Sigmoid colon (tissue), 7 donors: Measurements from ENCODE around the gene C18orf63. TPM values are rescaled to one million over a fixed set of nuclear protein-coding genes. Genes with fewer than 3 reads are reported as not detected.
A peak's percentile ranks its signal among the peaks of the same experiment; 100 is the strongest.

Source experiments
- DNase-seq: peaks from one replicate; pipeline ENCODE4 v3.0.0-alpha.2; 2019
- H3K27ac ChIP-seq, 4 donors: fragments of 200-600 bp; sonication (generic); one replicate each; pipeline ENCODE4 v1.5.1; 2016 to 2019; ENCODE audit warnings: mild to moderate bottlenecking in 1 of 4
- H3K27me3 ChIP-seq, 3 donors: fragments of 200-600 bp; sonication (generic); one replicate each; pipeline ENCODE4 v1.5.1; 2019; ENCODE audit warnings: mild to moderate bottlenecking in 1 of 3
- H3K36me3 ChIP-seq, 4 donors: fragments of 200-600 bp; sonication (generic); one replicate each; pipeline ENCODE4 v1.5.1; 2016 to 2019
- H3K4me1 ChIP-seq, 4 donors: fragments of 200-600 bp; sonication (generic); one replicate each; pipeline ENCODE4 v1.5.1; 2017 to 2019
- H3K4me3 ChIP-seq, 4 donors: fragments of 200-600 bp; sonication (generic); one replicate each; pipeline ENCODE4 v1.5.1; 2017 to 2019; ENCODE audit warnings: mild to moderate bottlenecking in 2 of 4, moderate library complexity in 1 of 4
- H3K9me3 ChIP-seq, 4 donors: fragments of 200-600 bp in 3 of 4; sonication (generic) in 3 of 4; one replicate each; pipeline versions ENCODE4 v1.5.1 to v1.6.1; 2013 to 2019
- CTCF ChIP-seq, 4 experiments: fragments of 450-650 bp in 3 of 4; fragments of 200-600 bp in 1 of 4; IDR thresholded peaks; one replicate each; pipeline ENCODE4 v1.5.1; 2016 to 2019; ENCODE audit warnings: antibody characterized with exemption in 4 of 4, mild to moderate bottlenecking in 3 of 4, moderate library complexity in 2 of 4
- EP300 ChIP-seq, 4 donors: sonication (generic); formaldehyde crosslinking; IDR thresholded peaks; one replicate each; pipeline ENCODE4 v1.6.1; 2017; ENCODE audit warnings: antibody characterized with exemption in 4 of 4
- POLR2A ChIP-seq, 2 donors: fragments of 450-650 bp; IDR thresholded peaks; one replicate each; pipeline ENCODE4 v1.6.1; 2016; ENCODE audit warnings: antibody characterized with exemption in 2 of 2, mild to moderate bottlenecking in 2 of 2, moderate library complexity in 2 of 2
- POLR2AphosphoS5 ChIP-seq, 4 donors: sonication (generic); formaldehyde crosslinking; IDR thresholded peaks; one replicate each; pipeline ENCODE4 v1.6.1; 2017; ENCODE audit warnings: antibody characterized with exemption in 4 of 4
- WGBS, 2 donors: extraction: QIAGEN DNeasy Blood & Tissue Kit; methylation state at CpG; one replicate each; pipeline ENCODE4 v1.1.7; 2013; 5-methylcytosine and 5-hydroxymethylcytosine counted together
- intact Hi-C: fragments of 100-400 bp; cut with DNase I; formaldehyde crosslinking; loops from one replicate; pipeline ENCODE4 v1.15.1; 2023
- polyA plus RNA-seq, 3 donors: library from polyadenylated mRNA; stranded (reverse); fragments of 200-250 nt; gene quantifications; one replicate each; pipeline ENCODE4 v1.2.3, GENCODE V29; 2013
- total RNA-seq, 4 donors: library from RNA; depleted of rRNA; stranded (reverse); fragments of >200 nt; gene quantifications; one replicate each; pipeline ENCODE4 v1.1.0, GENCODE V29; 2016
- donor health status: healthy with polysubstance abuse.
- donor health status: Bipolar disorder and iron deficiency.
- donor health status: healthy.

Gene C18orf63
- total and polyA plus RNA-seq, 7 donors, result not detected

GRCh38 chr18:74337155-74337911 is 21.7 kb downstream of the C18orf63 start:
- Histone ChIP-seq H3K36me3 (no peaks in the 10 kb centered on the region), H3K27ac (peak overlapping the region in 2 of 4 donors; percentile 15 to 57), H3K9me3 (no peaks in the 10 kb centered on the region), H3K27me3 (no peaks in the 10 kb centered on the region), H3K4me1 (peaks cover 0 to 25% (median 14%) of the 10 kb centered on the region in 4 donors), H3K4me3 (no peak overlapping the region)
- no peak for DNase-seq
- intact Hi-C loops, result no loop called here
- TF ChIP-seq EP300 (IDR thresholded peaks at IDR 0.05) (no peak), CTCF (IDR thresholded peaks at IDR 0.05) (no peak), POLR2AphosphoS5 (IDR thresholded peaks at IDR 0.05) (no peak), POLR2A (IDR thresholded peaks at IDR 0.05) (no peak)
- WGBS, 2 donors, result 83 to 84% methylated on average over 5 of the region's 5 CpGs

- Histone ChIP-seq H3K27me3 (no peaks in the 10 kb centered on the region), H3K4me1 (peaks cover 0 to 25% (median 14%) of the 10 kb centered on the region in 4 donors), H3K9me3 (no peaks in the 10 kb centered on the region), H3K36me3 (no peaks in the 10 kb centered on the region), H3K27ac (peak overlapping the region in 2 of 4 donors; percentile 15 to 57), H3K4me3 (no peak overlapping the region)
- intact Hi-C loops, result no loop called here
- TF ChIP-seq EP300 (IDR thresholded peaks at IDR 0.05) (no peak), POLR2AphosphoS5 (IDR thresholded peaks at IDR 0.05) (peak in 2 of 4 donors; percentile 32 to 52)
- DNase-seq, result no peak
- WGBS, 2 donors, result 86 to 96% methylated on average over 1 of the region's 1 CpG
Measured at GRCh38 chr18:74337912-74338309, 22.3 kb downstream of the C18orf63 start.

GRCh38 chr18:74342416-74343043 is 26.9 kb downstream of the C18orf63 start:
- H3K27ac ChIP-seq, result no peak overlapping the region
- 13 to 19% methylated on average over 4 of the region's 4 CpGs for WGBS, 2 donors
- H3K36me3 ChIP-seq, result no peaks in the 10 kb centered on the region
- H3K4me3 ChIP-seq, result no peak overlapping the region
- no peaks in the 10 kb centered on the region for H3K9me3 ChIP-seq
- no peaks in the 10 kb centered on the region for H3K27me3 ChIP-seq
- intact Hi-C loops, result loop anchor here (5.0 kb wide), 1 partner anchor 50 kb away; the partner anchor contains the start of gene CYB5A
- TF ChIP-seq POLR2AphosphoS5 (IDR thresholded peaks at IDR 0.05) (no peak), CTCF (IDR thresholded peaks at IDR 0.05) (peak; percentile 38 to 77 (median 72)), EP300 (IDR thresholded peaks at IDR 0.05) (no peak)
- H3K4me1 ChIP-seq, result peaks cover 0 to 13% (median 10%) of the 10 kb centered on the region in 4 donors
- DNase-seq, result no peak

GRCh38 chr18:74346206-74346605 is 30.6 kb downstream of the C18orf63 start:
- DNase-seq, result no peak
- Histone ChIP-seq H3K9me3 (no peaks in the 10 kb centered on the region), H3K27me3 (no peaks in the 10 kb centered on the region), H3K4me1 (no peaks in the 10 kb centered on the region), H3K27ac (no peak overlapping the region), H3K4me3 (no peak overlapping the region), H3K36me3 (no peaks in the 10 kb centered on the region)
- intact Hi-C loops, result no loop called here
- no peak for TF ChIP-seq CTCF (IDR thresholded peaks at IDR 0.05)
- no peak for TF ChIP-seq EP300 (IDR thresholded peaks at IDR 0.05)

GRCh38 chr18:74348581-74348980 is 32.9 kb downstream of the C18orf63 start:
- Histone ChIP-seq H3K27ac (no peak overlapping the region), H3K9me3 (no peaks in the 10 kb centered on the region), H3K4me3 (no peak overlapping the region), H3K27me3 (no peaks in the 10 kb centered on the region), H3K4me1 (no peaks in the 10 kb centered on the region), H3K36me3 (no peaks in the 10 kb centered on the region)
- TF ChIP-seq POLR2AphosphoS5 (IDR thresholded peaks at IDR 0.05) (no peak), EP300 (IDR thresholded peaks at IDR 0.05) (no peak), CTCF (IDR thresholded peaks at IDR 0.05) (no peak), POLR2A (IDR thresholded peaks at IDR 0.05) (no peak)
- 52 to 61% methylated on average over 2 of the region's 2 CpGs for WGBS, 2 donors
- intact Hi-C loops, result no loop called here
- no peak for DNase-seq
